OCI-LY7 (cell line): ENCODE results near the gene YPEL3.

ENCODE experiments used
- EZH2phosphoT487 ChIP-seq: fragments of 200-600 bp; sonication (generic); IDR thresholded peaks from 2 replicates; pipeline ENCODE4 v1.6.1; 2018; ENCODE audit warnings: low read depth, borderline replicate concordance, mild to moderate bottlenecking, mixed run types, antibody characterized with exemption, low read length, moderate library complexity, mixed read lengths
- TF ChIP-seq, protein P1 (sequence below): fragments of 200-600 bp; sonication (generic); conservative IDR thresholded peaks from 2 replicates; pipeline ENCODE4 v1.5.1; 2014; ENCODE audit warnings: mild to moderate bottlenecking, antibody characterized with exemption, low read length, moderate library complexity, mixed read lengths

DNA sequence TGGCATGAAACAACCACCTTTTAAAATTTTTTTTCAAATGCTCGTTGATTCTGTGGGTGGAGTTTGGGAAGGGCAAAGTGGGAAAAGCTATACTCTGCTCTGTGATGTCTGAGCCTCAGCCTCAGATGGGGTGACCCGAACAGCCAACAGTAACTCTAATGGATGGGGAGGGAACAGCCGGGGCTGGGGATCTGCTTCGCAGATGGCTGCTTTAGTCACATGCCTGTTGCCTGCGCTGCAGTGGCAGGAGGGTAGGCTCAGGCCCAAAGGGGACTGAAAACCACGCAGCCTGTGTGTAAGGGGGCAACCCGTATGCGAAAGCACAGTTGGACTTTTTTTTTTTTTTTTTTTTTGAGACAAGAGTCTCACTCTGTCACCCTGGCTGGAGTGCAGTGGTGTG, 41.9 kb upstream of the YPEL3 start:
- TF ChIP-seq, protein P1, sequence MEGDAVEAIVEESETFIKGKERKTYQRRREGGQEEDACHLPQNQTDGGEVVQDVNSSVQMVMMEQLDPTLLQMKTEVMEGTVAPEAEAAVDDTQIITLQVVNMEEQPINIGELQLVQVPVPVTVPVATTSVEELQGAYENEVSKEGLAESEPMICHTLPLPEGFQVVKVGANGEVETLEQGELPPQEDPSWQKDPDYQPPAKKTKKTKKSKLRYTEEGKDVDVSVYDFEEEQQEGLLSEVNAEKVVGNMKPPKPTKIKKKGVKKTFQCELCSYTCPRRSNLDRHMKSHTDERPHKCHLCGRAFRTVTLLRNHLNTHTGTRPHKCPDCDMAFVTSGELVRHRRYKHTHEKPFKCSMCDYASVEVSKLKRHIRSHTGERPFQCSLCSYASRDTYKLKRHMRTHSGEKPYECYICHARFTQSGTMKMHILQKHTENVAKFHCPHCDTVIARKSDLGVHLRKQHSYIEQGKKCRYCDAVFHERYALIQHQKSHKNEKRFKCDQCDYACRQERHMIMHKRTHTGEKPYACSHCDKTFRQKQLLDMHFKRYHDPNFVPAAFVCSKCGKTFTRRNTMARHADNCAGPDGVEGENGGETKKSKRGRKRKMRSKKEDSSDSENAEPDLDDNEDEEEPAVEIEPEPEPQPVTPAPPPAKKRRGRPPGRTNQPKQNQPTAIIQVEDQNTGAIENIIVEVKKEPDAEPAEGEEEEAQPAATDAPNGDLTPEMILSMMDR: no peak
- no peak for TF ChIP-seq EZH2phosphoT487
